ENCODE measurements around the gene RNPEPL1. TPM values are rescaled to one million over a fixed set of nuclear protein-coding genes. Genes with fewer than 3 reads are reported as not detected.

Gene RNPEPL1
- total RNA-seq, 1 experiment from 2014 or later: 25.8 TPM

DNA sequence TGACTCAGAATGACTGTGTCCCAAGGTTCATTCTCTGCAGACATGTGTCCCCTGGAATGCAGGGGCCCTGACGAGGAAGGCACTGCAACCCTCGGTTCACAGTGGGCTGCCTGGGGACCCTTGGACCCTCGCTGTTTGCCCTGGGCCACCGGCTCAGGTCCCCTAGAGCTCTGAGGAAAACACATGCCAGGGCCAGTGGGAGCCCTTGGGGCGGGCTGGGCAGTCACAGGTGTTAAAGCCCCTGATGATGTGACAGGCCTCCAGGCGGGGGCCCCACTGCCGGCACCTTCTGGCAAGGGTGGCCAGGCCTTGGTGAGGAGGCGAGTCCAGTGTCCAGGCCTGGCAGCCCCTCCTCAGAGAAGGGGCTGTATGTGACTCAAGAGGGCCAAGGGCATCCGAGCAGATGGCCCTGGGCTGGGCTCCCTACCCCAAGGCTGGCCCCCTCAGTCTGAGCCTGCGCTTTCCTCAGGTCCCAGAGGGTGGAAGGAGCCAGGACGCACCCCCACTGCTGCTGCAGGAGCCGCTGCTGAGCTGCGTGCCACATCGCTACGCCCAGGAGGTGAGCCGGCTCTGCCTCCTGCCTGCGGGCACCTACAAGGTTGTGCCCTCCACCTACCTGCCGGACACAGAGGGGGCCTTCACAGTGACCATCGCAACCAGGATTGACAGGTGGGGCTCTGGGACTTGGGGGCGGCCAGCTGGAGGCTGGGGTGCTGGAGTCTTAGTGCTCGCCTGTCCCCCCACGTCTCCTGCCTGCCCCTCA, 29.3 kb downstream of the RNPEPL1 start:
- Histone ChIP-seq H2AFZ (ENCODE audit: low read length) (no peak overlapping the region), H3K36me3 (ENCODE audit: low read depth, low read length) (no peaks in the 10 kb centered on the region), H3K9ac (ENCODE audit: low read length) (no peak overlapping the region), H3K4me2 (ENCODE audit: low read length) (no peak overlapping the region), H3K4me1 (ENCODE audit: insufficient read depth, low read length) (no peaks in the 10 kb centered on the region), H3K27ac (ENCODE audit: low read length) (no peak overlapping the region), H3K9me3 (ENCODE audit: low read length) (no peaks in the 10 kb centered on the region), H3F3A (ENCODE audit: low read length, unreplicated experiment) (no peaks in the 10 kb centered on the region), H3K79me2 (ENCODE audit: low read length) (0 out of 2 replicates have a peak, but pooled peaks cover 4% of the 10 kb centered on the region), H4K20me1 (ENCODE audit: low read length) (no peaks in the 10 kb centered on the region), H3K27me3 (ENCODE audit: low read length) (no peaks in the 10 kb centered on the region), H3K9me2 (replicated peaks; ENCODE audit: low read length) (no peaks in the 10 kb centered on the region), H3K4me3 (ENCODE audit: low read length) (no peak overlapping the region)
- no TSS peak for BruUV-seq (replicated peaks)
- DNase-seq (no peak), ATAC-seq (no peak)
- TF ChIP-seq, protein P1, sequence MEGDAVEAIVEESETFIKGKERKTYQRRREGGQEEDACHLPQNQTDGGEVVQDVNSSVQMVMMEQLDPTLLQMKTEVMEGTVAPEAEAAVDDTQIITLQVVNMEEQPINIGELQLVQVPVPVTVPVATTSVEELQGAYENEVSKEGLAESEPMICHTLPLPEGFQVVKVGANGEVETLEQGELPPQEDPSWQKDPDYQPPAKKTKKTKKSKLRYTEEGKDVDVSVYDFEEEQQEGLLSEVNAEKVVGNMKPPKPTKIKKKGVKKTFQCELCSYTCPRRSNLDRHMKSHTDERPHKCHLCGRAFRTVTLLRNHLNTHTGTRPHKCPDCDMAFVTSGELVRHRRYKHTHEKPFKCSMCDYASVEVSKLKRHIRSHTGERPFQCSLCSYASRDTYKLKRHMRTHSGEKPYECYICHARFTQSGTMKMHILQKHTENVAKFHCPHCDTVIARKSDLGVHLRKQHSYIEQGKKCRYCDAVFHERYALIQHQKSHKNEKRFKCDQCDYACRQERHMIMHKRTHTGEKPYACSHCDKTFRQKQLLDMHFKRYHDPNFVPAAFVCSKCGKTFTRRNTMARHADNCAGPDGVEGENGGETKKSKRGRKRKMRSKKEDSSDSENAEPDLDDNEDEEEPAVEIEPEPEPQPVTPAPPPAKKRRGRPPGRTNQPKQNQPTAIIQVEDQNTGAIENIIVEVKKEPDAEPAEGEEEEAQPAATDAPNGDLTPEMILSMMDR (conservative IDR thresholded peaks at IDR 0.05; ENCODE audit: low read depth, low read length): no peak
- TF ChIP-seq EZH2 (IDR thresholded peaks at IDR 0.05; ENCODE audit: low read length, unreplicated experiment) (no peak), EZH2phosphoT487 (IDR thresholded peaks at IDR 0.05; ENCODE audit: borderline replicate concordance, low read length) (no peak)
- CTCF ChIA-PET: no interaction called here
- POLR2A ChIA-PET (ENCODE audit: unreplicated experiment): no interaction called here
- intact Hi-C loops (cut with micrococcal nuclease): no loop called here

DNA sequence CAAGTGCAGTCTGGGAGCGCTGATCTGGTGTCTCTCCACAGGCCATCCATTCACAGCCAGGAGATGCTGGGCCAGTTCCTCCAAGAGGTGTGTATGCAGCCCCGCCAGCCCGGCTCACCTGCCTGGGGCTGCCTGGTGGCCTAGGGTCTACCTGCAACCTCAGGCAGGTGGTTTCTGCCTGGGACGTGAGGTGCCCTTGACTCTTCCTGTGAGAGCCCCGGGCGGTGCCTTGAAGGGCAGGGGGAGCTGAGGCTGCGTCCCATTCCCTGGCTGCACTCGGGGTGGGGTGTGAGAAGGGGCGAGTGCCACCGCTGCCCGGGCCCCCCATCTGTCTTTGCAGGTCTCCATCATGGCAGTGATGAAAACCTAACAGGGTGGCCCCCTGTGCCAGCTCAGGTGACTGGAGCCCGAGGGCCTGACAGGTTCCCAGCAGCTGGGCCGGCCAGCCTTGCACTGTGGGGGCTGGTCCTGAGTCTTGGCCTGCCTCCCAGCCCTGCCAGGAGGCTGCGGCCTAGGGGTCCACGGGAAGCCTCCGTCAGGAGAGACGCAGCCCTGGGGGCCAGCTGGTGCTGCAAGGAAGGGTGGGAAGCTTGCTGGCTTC, 30.1 kb downstream of the RNPEPL1 start:
- H3K4me1 ChIP-seq (ENCODE audit: insufficient read depth, low read length): no peaks in the 10 kb centered on the region
- no peaks in the 10 kb centered on the region for H3K36me3 ChIP-seq (ENCODE audit: low read depth, low read length)
- no peaks in the 10 kb centered on the region for H3F3A ChIP-seq (ENCODE audit: low read length, unreplicated experiment)
- H4K20me1 ChIP-seq (ENCODE audit: low read length): no peaks in the 10 kb centered on the region
- DNase-seq: no peak
- no peak overlapping the region for H3K27ac ChIP-seq (ENCODE audit: low read length)
- no peaks in the 10 kb centered on the region for H3K9me3 ChIP-seq (ENCODE audit: low read length)
- ChIA-PET CTCF (no interaction called here), POLR2A (ENCODE audit: unreplicated experiment) (no interaction called here)
- H3K79me2 ChIP-seq (ENCODE audit: low read length): no peaks in the 10 kb centered on the region
- intact Hi-C loops (cut with micrococcal nuclease): no loop called here
- no peak overlapping the region for H2AFZ ChIP-seq (ENCODE audit: low read length)
- TF ChIP-seq, protein P1 (conservative IDR thresholded peaks at IDR 0.05; ENCODE audit: low read depth, low read length): no peak
- TF ChIP-seq EZH2 (IDR thresholded peaks at IDR 0.05; ENCODE audit: low read length, unreplicated experiment): no peak
- no peak for TF ChIP-seq EZH2phosphoT487 (IDR thresholded peaks at IDR 0.05; ENCODE audit: borderline replicate concordance, low read length)
- H3K4me3 ChIP-seq (ENCODE audit: low read length): no peak overlapping the region
- BruUV-seq (replicated peaks): no TSS peak
- H3K9me2 ChIP-seq (replicated peaks; ENCODE audit: low read length): no peaks in the 10 kb centered on the region
- H3K4me2 ChIP-seq (ENCODE audit: low read length): no peak overlapping the region
- no peak for ATAC-seq
- no peaks in the 10 kb centered on the region for H3K27me3 ChIP-seq (ENCODE audit: low read length)
- H3K9ac ChIP-seq (ENCODE audit: low read length): no peak overlapping the region

DNA sequence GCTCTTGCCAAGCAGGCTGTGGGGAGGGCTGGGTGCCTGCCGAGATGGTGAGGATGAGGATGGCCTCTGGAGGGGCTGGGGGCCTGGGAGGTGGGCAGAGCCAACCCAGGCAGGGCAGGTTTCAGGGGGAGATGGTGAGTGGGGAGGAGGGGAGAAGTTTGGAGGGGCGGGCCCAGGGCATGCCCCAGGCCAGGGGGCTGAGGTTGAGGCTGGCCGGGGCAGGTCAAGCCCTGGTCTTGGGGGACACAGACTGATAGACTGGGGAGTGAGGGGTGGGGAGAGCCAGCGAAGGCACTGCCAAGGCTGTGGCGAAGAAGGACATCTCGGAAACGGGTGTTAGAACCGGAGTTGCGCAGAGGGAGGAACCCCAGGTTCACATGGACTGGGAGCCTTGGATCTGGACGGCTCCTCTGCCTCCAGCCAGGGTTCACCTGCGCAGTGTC, 30.9 kb downstream of the RNPEPL1 start:
- no peak for DNase-seq
- Histone ChIP-seq H3K4me1 (ENCODE audit: insufficient read depth, low read length) (no peaks in the 10 kb centered on the region), H3K4me3 (ENCODE audit: low read length) (no peak overlapping the region), H3K27ac (ENCODE audit: low read length) (no peak overlapping the region), H3K27me3 (ENCODE audit: low read length) (no peaks in the 10 kb centered on the region), H3K36me3 (ENCODE audit: low read depth, low read length) (no peaks in the 10 kb centered on the region), H3K9me3 (ENCODE audit: low read length) (no peaks in the 10 kb centered on the region), H4K20me1 (ENCODE audit: low read length) (no peaks in the 10 kb centered on the region), H3F3A (ENCODE audit: low read length, unreplicated experiment) (no peaks in the 10 kb centered on the region), H3K4me2 (ENCODE audit: low read length) (no peak overlapping the region), H3K9ac (ENCODE audit: low read length) (no peak overlapping the region), H3K9me2 (replicated peaks; ENCODE audit: low read length) (no peaks in the 10 kb centered on the region), H2AFZ (ENCODE audit: low read length) (no peak overlapping the region), H3K79me2 (ENCODE audit: low read length) (no peaks in the 10 kb centered on the region)
- intact Hi-C loops (cut with micrococcal nuclease): no loop called here
- BruUV-seq (replicated peaks): no TSS peak
- POLR2A ChIA-PET (ENCODE audit: unreplicated experiment): no interaction called here
- no peak for ATAC-seq
- CTCF ChIA-PET: no interaction called here
- TF ChIP-seq, protein P1 (conservative IDR thresholded peaks at IDR 0.05; ENCODE audit: low read depth, low read length): no peak
- TF ChIP-seq EZH2phosphoT487 (IDR thresholded peaks at IDR 0.05; ENCODE audit: borderline replicate concordance, low read length) (no peak), EZH2 (IDR thresholded peaks at IDR 0.05; ENCODE audit: low read length, unreplicated experiment) (no peak)

Measured in PC-3 (cell line).